Measurements from ENCODE around the gene DNAH7. TPM values are rescaled to one million over a fixed set of nuclear protein-coding genes. Genes with fewer than 3 reads are reported as not detected.

DNAH7 gene
- total and polyA plus RNA-seq, 9 of the 15 experiments (the other 6 are each of a cell fraction or from before 2014, with no cell fraction given), result 0.03 to 0.42 (median 0.18) TPM

DNA sequence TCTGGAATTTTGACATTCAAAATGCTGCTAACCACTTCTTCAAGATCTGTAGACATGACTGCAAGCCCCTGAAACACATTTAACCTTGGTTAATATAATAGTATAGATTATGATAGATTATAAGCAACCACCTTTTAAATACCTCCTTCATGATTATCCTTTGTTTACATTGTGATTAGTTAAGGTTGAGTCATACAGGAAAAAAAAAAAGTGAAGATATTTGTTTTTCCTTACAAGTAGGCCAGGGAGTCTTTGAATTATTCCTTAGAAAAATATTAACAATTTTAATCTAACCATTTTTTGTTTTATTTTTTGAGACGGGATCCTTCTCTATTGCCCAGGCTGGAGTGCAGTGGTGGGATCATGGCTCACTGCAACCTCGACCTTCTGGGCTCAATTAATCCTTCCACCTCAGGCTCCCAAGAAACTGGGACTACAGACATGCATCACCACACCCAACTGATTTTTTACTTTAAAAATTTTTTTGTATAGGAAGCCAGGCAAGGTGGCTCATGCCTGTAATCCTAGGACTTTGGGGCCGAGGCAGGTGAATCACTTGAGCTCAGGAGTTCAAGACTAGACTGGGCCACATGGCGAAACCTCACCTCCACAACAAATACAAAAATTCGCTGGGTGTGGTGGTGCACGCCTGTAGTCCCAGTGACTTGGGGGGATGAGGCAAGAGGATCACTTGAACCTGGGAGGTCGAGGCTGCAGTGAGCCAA, 312.3 kb downstream of the DNAH7 start:
- Histone ChIP-seq H3K9me1 (ENCODE audit: control insufficient read depth, insufficient read depth, low read length) (no peaks in the 10 kb centered on the region), H3K4me2 (ENCODE audit: insufficient read depth, low read length) (no peak overlapping the region), H3K4me3 (no peak overlapping the region), H2AFZ (ENCODE audit: low read depth, low read length) (no peak overlapping the region), H3K79me2 (ENCODE audit: control insufficient read depth, insufficient read depth, low read length) (no peaks in the 10 kb centered on the region), H3K27me3 (ENCODE audit: control insufficient read depth in 2 of 2, insufficient read depth in 2 of 2, low read length in 2 of 2) (no peaks in the 10 kb centered on the region), H3K27ac (ENCODE audit: extremely low read depth, low read depth, low read length) (no peak overlapping the region), H3K9me3 (replicated peaks; ENCODE audit: control insufficient read depth, insufficient read depth, low read depth, low read length) (no peaks in the 10 kb centered on the region), H3K36me3 (ENCODE audit: control insufficient read depth, insufficient read depth, low read length) (no peaks in the 10 kb centered on the region), H3K4me1 (replicated peaks in 1 of 2; ENCODE audit: control insufficient read depth in 2 of 2, insufficient read depth in 2 of 2, low read length in 2 of 2) (no peaks in the 10 kb centered on the region), H3K9ac (ENCODE audit: insufficient read depth in 1 of 2, low read depth in 2 of 2, low read length in 2 of 2) (no peak overlapping the region), H4K20me1 (replicated peaks; ENCODE audit: control insufficient read depth, insufficient read depth, low read length) (no peaks in the 10 kb centered on the region)
- BruUV-seq (replicated peaks), result no TSS peak
- WGBS (ENCODE audit: insufficient coverage, low coverage, missing lambda C conversion rate), result 28% methylated on average over 5 of the region's 7 CpGs
- POLR2A ChIA-PET, result no interaction called here
- DNase-seq (ENCODE audit: extremely low read depth in 1 of 4, low spot score in 3 of 4) (no peak), FAIRE-seq (no peak), ATAC-seq (no peak)
- in situ Hi-C loops (cut with MboI), result no loop called here
- intact Hi-C loops (cut with micrococcal nuclease), result no loop called here
- CTCF ChIA-PET (ENCODE audit: low intra/inter-chr PET ratio), result no interaction called here
- TF ChIP-seq, protein P1, sequence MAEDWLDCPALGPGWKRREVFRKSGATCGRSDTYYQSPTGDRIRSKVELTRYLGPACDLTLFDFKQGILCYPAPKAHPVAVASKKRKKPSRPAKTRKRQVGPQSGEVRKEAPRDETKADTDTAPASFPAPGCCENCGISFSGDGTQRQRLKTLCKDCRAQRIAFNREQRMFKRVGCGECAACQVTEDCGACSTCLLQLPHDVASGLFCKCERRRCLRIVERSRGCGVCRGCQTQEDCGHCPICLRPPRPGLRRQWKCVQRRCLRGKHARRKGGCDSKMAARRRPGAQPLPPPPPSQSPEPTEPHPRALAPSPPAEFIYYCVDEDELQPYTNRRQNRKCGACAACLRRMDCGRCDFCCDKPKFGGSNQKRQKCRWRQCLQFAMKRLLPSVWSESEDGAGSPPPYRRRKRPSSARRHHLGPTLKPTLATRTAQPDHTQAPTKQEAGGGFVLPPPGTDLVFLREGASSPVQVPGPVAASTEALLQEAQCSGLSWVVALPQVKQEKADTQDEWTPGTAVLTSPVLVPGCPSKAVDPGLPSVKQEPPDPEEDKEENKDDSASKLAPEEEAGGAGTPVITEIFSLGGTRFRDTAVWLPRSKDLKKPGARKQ (CRISPR knock-in tag; IDR thresholded peaks at IDR 0.05), result no peak
- TF ChIP-seq FOXA3 (CRISPR knock-in tag; conservative IDR thresholded peaks at IDR 0.05 in 1 of 2, IDR thresholded peaks at IDR 0.05 in 1 of 2), result peak in 1 of 2 experiments; percentile 44; a peak in 2 of 4 replicates
- TF ChIP-seq, protein P2, sequence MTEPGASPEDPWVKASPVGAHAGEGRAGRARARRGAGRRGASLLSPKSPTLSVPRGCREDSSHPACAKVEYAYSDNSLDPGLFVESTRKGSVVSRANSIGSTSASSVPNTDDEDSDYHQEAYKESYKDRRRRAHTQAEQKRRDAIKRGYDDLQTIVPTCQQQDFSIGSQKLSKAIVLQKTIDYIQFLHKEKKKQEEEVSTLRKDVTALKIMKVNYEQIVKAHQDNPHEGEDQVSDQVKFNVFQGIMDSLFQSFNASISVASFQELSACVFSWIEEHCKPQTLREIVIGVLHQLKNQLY (CRISPR knock-in tag; conservative IDR thresholded peaks at IDR 0.05), result no peak
- TF ChIP-seq FOSL1 (tag; conservative IDR thresholded peaks at IDR 0.05), result peak; percentile 40; the same call in 1 of the 2 replicates
- no peak for TF ChIP-seq ZNF174 (CRISPR knock-in tag; IDR thresholded peaks at IDR 0.05)

All from K562 (cell line).